CD8-positive, alpha-beta memory T cell (primary cell): ENCODE measurements around the gene PDGFRB. TPM values are rescaled to one million over a fixed set of nuclear protein-coding genes. Genes with fewer than 3 reads are reported as not detected.

Experiments used
- CTCF ChIA-PET: fragments of 350-600 bp; sonication (Branson Sonifier 250); formaldehyde crosslinking; loops from one replicate; lab custom pipeline; 2021; ENCODE audit warnings: antibody characterized with exemption; lab: Charles Lee
- POLR2A ChIA-PET: fragments of 350-600 bp; sonication (Branson Sonifier 250); formaldehyde crosslinking; loops from one replicate; lab custom pipeline; 2021; ENCODE audit warnings: antibody characterized with exemption; lab: Charles Lee
- DNase-seq, 5 donors: peaks; one replicate each; pipeline versions ENCODE4 v3.0.0 to v3.0.0-alpha.2; 2020 to 2022; ENCODE audit warnings: mixed read lengths in 1 of 5
- H3K27ac ChIP-seq: one replicate; pipeline ENCODE4 v1.7.0; 2013; ENCODE audit warnings: low read depth, mild to moderate bottlenecking, low read length, moderate library complexity
- H3K27me3 ChIP-seq: 2 replicates; pipeline ENCODE4 v1.7.0; 2013; ENCODE audit warnings: low read length, mild to moderate bottlenecking; ENCODE audit not compliant: insufficient read depth, poor library complexity, severe bottlenecking
- H3K36me3 ChIP-seq: 2 replicates; pipeline ENCODE4 v1.7.0; 2013; ENCODE audit warnings: mild to moderate bottlenecking, low read length, moderate library complexity; ENCODE audit not compliant: insufficient read depth
- H3K4me1 ChIP-seq: 2 replicates; pipeline ENCODE4 v1.7.0; 2013; ENCODE audit warnings: mild to moderate bottlenecking, low read length, moderate library complexity; ENCODE audit not compliant: insufficient read depth
- H3K4me3 ChIP-seq: 2 replicates; pipeline ENCODE4 v1.7.0; 2013; ENCODE audit warnings: mild to moderate bottlenecking, low read length
- H3K9me3 ChIP-seq: 2 replicates; pipeline ENCODE4 v1.7.0; 2013; ENCODE audit warnings: mild to moderate bottlenecking, low read length
- H3K27ac Mint-ChIP-seq, 8 donors: one replicate each; pipeline ENCODE4 v1.8.0; 2020 to 2021; ENCODE audit warnings: mixed read lengths in 8 of 8, mild to moderate bottlenecking in 6 of 8, inconsistent platforms in 3 of 8, moderate library complexity in 3 of 8
- H3K27me3 Mint-ChIP-seq, 2 donors: one replicate each; pipeline ENCODE4 v1.8.0; 2020 to 2021; ENCODE audit warnings: mixed read lengths in 2 of 2, mild to moderate bottlenecking in 1 of 2, moderate library complexity in 1 of 2
- H3K36me3 Mint-ChIP-seq, 3 donors: one replicate each; pipeline ENCODE4 v1.8.0; 2020 to 2021; ENCODE audit warnings: mixed read lengths in 3 of 3, inconsistent platforms in 1 of 3, mild to moderate bottlenecking in 1 of 3
- H3K4me1 Mint-ChIP-seq, 3 donors: one replicate each; pipeline ENCODE4 v1.8.0; 2020 to 2021; ENCODE audit warnings: mixed read lengths in 3 of 3, inconsistent platforms in 1 of 3, mild to moderate bottlenecking in 1 of 3
- H3K4me3 Mint-ChIP-seq, 7 donors: one replicate each; pipeline ENCODE4 v1.8.0; 2020 to 2021; ENCODE audit warnings: mixed read lengths in 7 of 7, mild to moderate bottlenecking in 6 of 7, moderate library complexity in 4 of 7, inconsistent platforms in 2 of 7
- H3K9me3 Mint-ChIP-seq, 5 donors: one replicate each; pipeline ENCODE4 v1.8.0; 2020 to 2022; ENCODE audit warnings: mixed read lengths in 5 of 5, mild to moderate bottlenecking in 3 of 5, moderate library complexity in 2 of 5, inconsistent platforms in 1 of 5
- polyA plus RNA-seq: library from polyadenylated mRNA; unstranded; fragments of 300-500 nt; fragmentation: Illumina TruSeq; gene quantifications from one replicate; pipeline ENCODE4 v1.2.3, GENCODE V29; 2021
- total RNA-seq, 2 experiments: library from RNA; stranded (reverse); gene quantifications; one replicate each; pipeline ENCODE4 v1.2.3, GENCODE V29; 2021

Gene PDGFRB
- total and polyA plus RNA-seq, 3 experiments from 2014 or later: 0.66 to 2.0 (median 0.81) TPM

DNA sequence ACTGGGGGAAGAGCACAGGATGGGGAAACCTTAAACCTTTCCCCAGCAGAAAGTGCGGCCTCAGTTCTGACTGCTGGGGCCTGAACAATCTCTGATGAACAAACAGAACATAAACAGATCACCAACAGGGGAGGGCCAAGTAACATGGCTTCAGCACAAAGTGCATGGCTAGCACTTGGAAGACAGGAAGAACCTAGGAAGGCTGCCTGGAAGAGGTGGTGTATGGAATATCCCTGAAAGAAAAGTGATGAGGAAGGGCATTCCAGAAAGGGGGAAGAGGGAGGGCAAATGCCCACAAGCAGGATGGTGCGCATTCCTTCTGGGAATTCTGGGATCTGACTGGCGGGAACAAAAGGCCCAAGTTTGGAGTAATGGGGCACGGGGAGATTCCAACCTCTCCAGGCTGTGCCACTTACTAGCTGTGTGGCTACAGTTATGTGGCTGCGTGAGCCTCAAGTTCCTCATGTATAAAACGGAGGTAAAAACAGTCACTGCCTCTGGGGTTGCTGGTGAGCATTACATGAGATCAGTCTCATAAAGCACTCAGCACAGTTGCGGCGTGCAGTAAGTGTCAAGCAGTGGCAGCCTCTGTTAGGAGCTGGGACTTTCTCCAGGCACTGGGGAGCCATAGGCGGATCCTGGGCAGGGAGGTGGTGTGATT is 1.6 kb downstream of the PDGFRB start:
- Histone ChIP-seq H3K4me3 (no peak overlapping the region), H3K27me3 (no peaks in the 10 kb centered on the region), H3K9me3 (no peaks in the 10 kb centered on the region), H3K36me3 (no peaks in the 10 kb centered on the region), H3K4me1 (peaks cover 6% of the 10 kb centered on the region), H3K27ac (no peak overlapping the region)
- peaks cover 7 to 18% of the 10 kb centered on the region in 2 donors for H3K27me3 Mint-ChIP-seq
- H3K27ac Mint-ChIP-seq: peak overlapping the region in 1 of 8 donors; percentile 31
- CTCF ChIA-PET: no interaction called here
- H3K9me3 Mint-ChIP-seq: no peaks in the 10 kb centered on the region
- POLR2A ChIA-PET: no interaction called here
- no peaks in the 10 kb centered on the region for H3K36me3 Mint-ChIP-seq
- H3K4me3 Mint-ChIP-seq: peak overlapping the region in 5 of 7 donors; percentile 10 to 82 (median 58)
- no peak for DNase-seq
- H3K4me1 Mint-ChIP-seq: peaks cover 6 to 10% (median 7%) of the 10 kb centered on the region in 3 donors

DNA sequence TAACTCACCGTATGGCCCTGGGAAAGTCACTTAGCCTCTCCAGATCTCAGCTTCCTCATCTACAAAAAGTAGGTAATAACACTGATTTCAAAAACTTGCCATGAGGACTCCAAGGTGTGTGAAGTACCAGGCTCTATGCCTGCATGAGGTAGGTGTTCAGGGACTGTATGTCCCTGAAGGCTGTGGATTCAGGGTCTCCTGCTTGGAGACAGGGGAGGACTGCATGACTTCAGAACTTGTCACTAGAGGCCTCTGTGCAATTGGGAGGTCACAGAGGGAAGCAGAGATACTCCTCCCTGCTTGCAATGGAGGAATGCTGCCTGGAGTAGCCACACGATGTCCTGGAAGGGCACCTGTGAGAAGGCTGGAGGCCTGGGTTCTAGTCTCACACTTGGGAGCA is 2.2 kb downstream of the PDGFRB start:
- no peak overlapping the region for H3K27ac ChIP-seq
- H3K27me3 ChIP-seq: no peaks in the 10 kb centered on the region
- Mint-ChIP-seq H3K27ac (no peak overlapping the region), H3K27me3 (peaks cover 6 to 23% of the 10 kb centered on the region in 2 donors), H3K4me3 (no peak overlapping the region), H3K36me3 (no peaks in the 10 kb centered on the region), H3K4me1 (peaks cover 6 to 10% (median 7%) of the 10 kb centered on the region in 3 donors), H3K9me3 (no peaks in the 10 kb centered on the region)
- no peak for DNase-seq
- no peak overlapping the region for H3K4me3 ChIP-seq
- no peaks in the 10 kb centered on the region for H3K9me3 ChIP-seq
- POLR2A ChIA-PET: no interaction called here
- no peaks in the 10 kb centered on the region for H3K36me3 ChIP-seq
- CTCF ChIA-PET: no interaction called here
- peaks cover 6% of the 10 kb centered on the region for H3K4me1 ChIP-seq

GRCh38 chr5:150152636-150153462 is 2.8 kb downstream of the PDGFRB start:
- Histone ChIP-seq H3K9me3 (no peaks in the 10 kb centered on the region), H3K36me3 (no peaks in the 10 kb centered on the region), H3K4me1 (peaks cover 6% of the 10 kb centered on the region), H3K27me3 (no peaks in the 10 kb centered on the region), H3K4me3 (no peak overlapping the region), H3K27ac (no peak overlapping the region)
- H3K27me3 Mint-ChIP-seq: peaks cover 6 to 23% of the 10 kb centered on the region in 2 donors
- peaks cover 6 to 10% (median 7%) of the 10 kb centered on the region in 3 donors for H3K4me1 Mint-ChIP-seq
- CTCF ChIA-PET: interaction anchor here (1.0 kb wide), 1 partner anchor 65 kb away, joined by 3 read pairs; no protein-coding TSS in a partner anchor
- no peaks in the 10 kb centered on the region for H3K36me3 Mint-ChIP-seq
- no peak for DNase-seq
- POLR2A ChIA-PET: no interaction called here
- no peak overlapping the region for H3K4me3 Mint-ChIP-seq
- peak overlapping the region in 1 of 8 donors; percentile 57 for H3K27ac Mint-ChIP-seq
- H3K9me3 Mint-ChIP-seq: no peaks in the 10 kb centered on the region

DNA sequence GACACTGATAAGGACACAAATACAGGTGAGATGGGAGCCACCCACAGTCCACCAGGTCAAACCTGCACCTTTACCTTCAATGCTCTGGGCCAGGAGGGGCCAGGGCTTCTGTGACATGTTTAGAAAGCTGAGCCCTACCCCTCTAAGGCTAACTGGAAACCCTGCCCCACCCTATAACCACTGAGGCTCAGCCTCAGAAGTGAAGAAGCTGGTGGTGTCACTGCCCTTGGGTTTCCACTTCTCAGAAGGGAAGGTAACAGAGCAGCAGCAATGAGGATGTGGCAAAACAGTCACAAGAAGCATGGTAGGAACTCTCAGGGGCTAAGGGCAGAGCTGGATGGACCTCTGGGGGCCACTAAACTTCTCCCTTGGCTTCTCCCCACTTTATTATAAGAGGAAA is 6.0 kb downstream of the PDGFRB start:
- ChIA-PET CTCF (interaction anchor here (1.0 kb wide), 1 partner anchor 9 kb away, joined by 3 read pairs; no protein-coding TSS in a partner anchor), POLR2A (no interaction called here)
- H3K27ac Mint-ChIP-seq: no peak overlapping the region
- Histone ChIP-seq H3K27me3 (no peaks in the 10 kb centered on the region), H3K9me3 (no peaks in the 10 kb centered on the region), H3K4me1 (no peaks in the 10 kb centered on the region), H3K27ac (no peak overlapping the region), H3K36me3 (no peaks in the 10 kb centered on the region), H3K4me3 (no peak overlapping the region)
- H3K9me3 Mint-ChIP-seq: no peaks in the 10 kb centered on the region
- H3K27me3 Mint-ChIP-seq: peaks cover 4 to 9% of the 10 kb centered on the region in 2 donors
- H3K4me3 Mint-ChIP-seq: no peak overlapping the region
- H3K36me3 Mint-ChIP-seq: no peaks in the 10 kb centered on the region
- no peaks in the 10 kb centered on the region for H3K4me1 Mint-ChIP-seq
- no peak for DNase-seq

DNA sequence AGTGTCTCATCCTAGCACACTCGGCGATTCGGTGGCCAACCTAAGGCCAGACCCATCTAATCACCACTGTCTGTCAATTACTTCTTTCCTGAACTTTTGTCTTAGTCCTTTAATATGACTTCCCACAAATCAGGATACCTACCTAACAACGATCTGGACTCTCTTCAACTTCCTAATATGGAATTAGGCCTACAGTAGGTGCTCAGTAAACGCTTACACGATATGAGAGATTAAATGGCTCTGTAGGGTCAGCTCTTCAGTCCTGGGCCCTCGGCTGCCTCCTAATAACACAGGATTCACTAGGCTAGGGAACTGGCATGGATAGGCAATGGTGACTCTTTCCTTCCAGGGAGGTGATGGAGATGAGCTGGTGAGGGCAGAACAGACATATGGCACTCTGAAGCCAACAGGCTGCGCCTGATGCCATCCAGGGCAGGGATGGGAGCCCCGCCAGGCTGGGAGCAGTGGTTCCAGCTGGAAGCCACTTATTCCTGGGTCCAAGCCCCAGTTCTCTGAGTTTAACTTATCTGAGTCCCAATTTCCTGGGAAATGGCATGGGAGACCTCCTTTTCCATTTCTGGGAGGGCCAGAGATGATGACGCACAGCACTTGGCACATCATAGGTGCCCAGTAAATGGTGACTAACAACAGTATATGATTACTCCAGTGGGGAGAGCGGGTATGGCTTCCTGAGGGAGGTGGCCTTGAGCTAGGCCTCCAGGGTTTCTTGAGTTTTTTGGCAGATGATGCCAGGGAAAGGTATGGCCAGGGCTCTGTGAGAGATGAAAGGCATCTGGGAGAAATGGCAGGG is 7.3 kb downstream of the PDGFRB start:
- Mint-ChIP-seq H3K36me3 (no peaks in the 10 kb centered on the region), H3K4me1 (no peaks in the 10 kb centered on the region), H3K27ac (peak overlapping the region in 1 of 8 donors; percentile 7), H3K4me3 (no peak overlapping the region), H3K27me3 (peaks cover 4 to 9% of the 10 kb centered on the region in 2 donors), H3K9me3 (no peaks in the 10 kb centered on the region)
- H3K27me3 ChIP-seq: no peaks in the 10 kb centered on the region
- no peaks in the 10 kb centered on the region for H3K9me3 ChIP-seq
- H3K4me3 ChIP-seq: no peak overlapping the region
- no peak for DNase-seq
- no peaks in the 10 kb centered on the region for H3K36me3 ChIP-seq
- no peak overlapping the region for H3K27ac ChIP-seq
- ChIA-PET CTCF (interaction anchor here (1.0 kb wide), 1 partner anchor 11 kb away, joined by 3 read pairs; no protein-coding TSS in a partner anchor), POLR2A (no interaction called here)
- H3K4me1 ChIP-seq: no peaks in the 10 kb centered on the region

DNA sequence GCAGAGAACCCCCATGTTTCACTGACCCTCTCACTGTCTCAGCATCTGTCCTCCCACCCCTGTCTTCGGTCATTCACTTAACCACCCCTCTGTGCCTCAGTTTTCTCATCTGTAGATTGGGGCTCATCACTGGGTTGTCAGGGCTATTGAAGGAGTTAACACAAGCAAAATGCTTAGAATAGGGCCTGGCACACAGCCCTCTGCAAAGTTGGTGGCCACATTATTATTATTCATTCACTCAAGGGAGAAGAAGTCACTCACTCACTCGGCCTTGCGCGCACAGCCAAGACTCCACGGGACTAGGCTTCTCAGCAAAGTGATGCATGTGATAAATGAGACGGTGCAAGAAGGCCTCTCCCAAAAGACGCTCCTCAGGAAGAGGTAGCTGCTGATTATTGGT is 8.0 kb downstream of the PDGFRB start:
- no peak overlapping the region for H3K27ac Mint-ChIP-seq
- no peaks in the 10 kb centered on the region for H3K4me1 Mint-ChIP-seq
- ChIA-PET CTCF (no interaction called here), POLR2A (no interaction called here)
- H3K4me3 ChIP-seq: no peak overlapping the region
- H3K4me3 Mint-ChIP-seq: no peak overlapping the region
- H3K36me3 ChIP-seq: no peaks in the 10 kb centered on the region
- H3K36me3 Mint-ChIP-seq: no peaks in the 10 kb centered on the region
- DNase-seq: no peak
- H3K4me1 ChIP-seq: no peaks in the 10 kb centered on the region
- H3K27ac ChIP-seq: no peak overlapping the region
- H3K9me3 Mint-ChIP-seq: no peaks in the 10 kb centered on the region
- peaks cover 5 to 9% of the 10 kb centered on the region in 2 donors for H3K27me3 Mint-ChIP-seq
- H3K27me3 ChIP-seq: no peaks in the 10 kb centered on the region
- no peaks in the 10 kb centered on the region for H3K9me3 ChIP-seq

GRCh38 chr5:150146862-150147601 is 8.6 kb downstream of the PDGFRB start:
- no peaks in the 10 kb centered on the region for H3K36me3 ChIP-seq
- H3K36me3 Mint-ChIP-seq: no peaks in the 10 kb centered on the region
- no peak for DNase-seq
- H3K27ac ChIP-seq: no peak overlapping the region
- H3K4me3 ChIP-seq: no peak overlapping the region
- ChIA-PET CTCF (interaction anchor here (1.2 kb wide), 1 partner anchor 9 kb away, joined by 3 read pairs; no protein-coding TSS in a partner anchor), POLR2A (interaction anchor here (0.7 kb wide), 1 partner anchor 8 kb away, joined by 4 read pairs; the partner anchor contains the start of gene PDGFRB)
- H3K9me3 ChIP-seq: no peaks in the 10 kb centered on the region
- H3K4me3 Mint-ChIP-seq: no peak overlapping the region
- no peaks in the 10 kb centered on the region for H3K27me3 ChIP-seq
- H3K4me1 Mint-ChIP-seq: no peaks in the 10 kb centered on the region
- no peaks in the 10 kb centered on the region for H3K9me3 Mint-ChIP-seq
- H3K27ac Mint-ChIP-seq: no peak overlapping the region
- H3K27me3 Mint-ChIP-seq: peaks cover 5 to 9% of the 10 kb centered on the region in 2 donors
- H3K4me1 ChIP-seq: no peaks in the 10 kb centered on the region
